Measurements from ENCODE around the gene FGF8.

Gene FGF8

DNA sequence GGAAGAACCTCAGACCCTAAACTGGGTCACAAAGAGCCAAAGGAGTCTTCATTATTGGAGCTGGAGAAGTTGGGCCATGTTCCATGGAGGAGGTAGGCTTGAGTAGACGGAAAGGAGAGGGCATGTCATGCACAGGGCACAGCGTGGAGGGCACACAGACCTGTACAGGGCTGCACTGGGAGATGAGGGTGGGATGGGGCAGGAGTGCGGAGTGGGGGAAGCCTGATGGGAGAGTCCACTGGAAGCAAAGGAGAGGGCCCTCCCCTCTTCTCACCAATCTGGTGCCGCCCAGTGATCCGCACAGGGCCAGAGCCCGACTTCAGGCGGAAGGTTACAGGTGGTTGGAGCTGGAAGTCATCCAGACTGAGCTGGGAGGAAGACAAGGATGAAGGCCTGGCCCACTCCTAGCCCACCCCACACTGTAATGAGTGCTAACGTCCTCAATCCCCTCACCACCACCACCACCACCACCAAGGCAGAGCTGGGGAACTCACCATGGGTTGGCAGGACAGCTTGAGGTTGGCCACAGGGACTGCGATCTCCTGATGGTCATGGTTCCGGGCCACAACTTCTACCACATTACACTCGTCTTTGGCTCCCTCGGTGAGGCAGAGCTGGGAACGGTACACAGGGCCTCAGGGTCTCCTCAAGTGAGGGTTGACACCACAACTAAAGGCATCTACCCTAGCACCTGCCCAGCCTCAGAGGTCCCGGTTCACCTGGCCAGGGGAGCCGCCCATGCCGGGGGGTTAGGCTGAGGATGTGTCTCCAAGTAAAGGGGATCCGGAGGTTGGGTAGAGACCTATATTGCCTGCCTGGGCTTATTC lies 6.3 kb upstream of the FGF8 start:
- DNase-seq (ENCODE audit: low read depth in 2 of 2), result no peak

DNA sequence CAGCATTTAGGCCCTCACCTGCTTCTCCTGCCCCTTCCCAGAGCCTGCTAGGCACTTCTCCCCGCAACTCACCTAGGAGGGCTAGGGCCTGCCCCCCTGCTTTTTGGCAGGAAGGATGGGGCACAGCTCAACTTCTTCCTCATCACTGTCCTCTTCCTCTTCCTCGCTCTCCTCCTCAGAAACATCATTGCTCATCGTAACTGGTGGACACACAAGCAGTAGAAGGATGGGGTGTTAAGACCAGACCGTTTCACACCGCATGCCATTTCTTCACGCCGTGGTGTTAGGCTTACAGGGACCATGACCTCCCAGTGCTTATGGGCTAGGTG lies 5.7 kb upstream of the FGF8 start:
- no peak for DNase-seq (ENCODE audit: low read depth in 2 of 2)

DNA sequence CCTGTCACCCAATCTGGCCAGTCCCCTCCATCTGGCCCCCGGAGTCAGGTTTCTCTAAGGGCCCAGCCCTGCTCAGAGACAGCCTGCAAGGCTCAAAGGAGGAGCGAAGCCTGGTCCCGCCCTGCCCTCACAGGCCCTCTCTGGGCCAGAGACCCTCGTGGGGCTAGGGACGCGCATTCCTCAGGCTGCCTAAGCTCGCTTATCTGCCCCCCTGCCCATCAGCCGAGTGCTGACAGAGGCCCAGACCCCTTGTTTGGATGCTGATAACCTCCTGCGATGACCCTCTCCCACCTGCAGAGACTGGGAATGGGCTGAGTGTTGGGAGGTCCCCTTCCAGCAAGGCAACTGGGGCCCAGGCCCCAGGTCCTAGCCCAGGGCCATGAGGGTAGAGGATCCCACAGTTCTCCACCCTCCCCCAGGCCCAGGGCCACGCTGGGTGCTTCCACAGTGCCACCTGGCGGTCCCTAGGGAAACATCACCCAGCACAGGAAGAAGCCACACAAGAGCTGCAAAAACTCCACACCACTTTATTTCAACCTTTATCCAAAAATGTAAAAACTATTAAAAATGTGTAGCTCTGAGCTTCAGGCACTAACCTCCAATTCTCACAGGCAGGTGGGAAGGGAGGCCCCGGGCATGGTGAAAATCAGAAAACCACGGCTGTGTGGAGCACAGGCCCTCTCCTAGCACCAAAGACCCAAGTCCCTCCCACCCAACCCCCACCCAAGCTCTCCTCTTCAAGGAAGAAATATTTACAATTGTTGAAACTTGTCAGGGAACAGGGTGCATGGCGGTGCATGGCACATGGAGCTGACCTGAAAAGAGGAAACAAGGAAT lies 5.1 kb upstream of the FGF8 start:
- peak; percentile 29 to 35 for DNase-seq (ENCODE audit: low read depth in 2 of 2)

DNA sequence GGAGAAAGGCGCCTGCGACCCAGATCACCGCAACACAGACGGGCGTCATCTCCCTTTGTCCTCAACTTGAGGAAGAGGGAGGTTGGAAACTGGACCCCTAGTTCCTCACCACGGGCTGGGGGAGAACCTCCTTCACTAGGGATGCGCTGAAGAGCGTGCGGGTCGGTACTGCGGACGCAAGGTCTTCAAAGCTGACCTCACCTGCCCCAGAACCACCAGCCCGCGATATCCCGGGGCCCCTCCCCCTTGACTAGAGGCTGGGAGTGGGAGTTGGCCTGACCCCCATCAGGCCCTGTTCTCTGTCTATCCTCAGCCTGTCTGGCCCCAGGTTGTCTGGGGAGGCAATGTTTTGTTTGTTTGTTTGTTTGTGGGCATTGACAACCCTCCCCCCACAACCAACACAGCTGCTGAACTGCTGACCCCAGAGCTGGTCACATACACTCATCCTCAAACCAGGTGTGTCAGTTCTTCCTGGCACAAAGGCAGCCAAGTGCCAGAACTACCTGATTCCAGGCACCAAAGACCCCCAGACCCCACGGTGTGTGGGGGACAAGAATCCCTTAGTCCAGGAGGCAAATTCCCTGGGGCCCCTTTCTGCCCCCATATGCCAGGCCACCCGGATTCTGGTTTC lies 4.4 kb upstream of the FGF8 start:
- DNase-seq (ENCODE audit: low read depth in 2 of 2), result no peak

DNA sequence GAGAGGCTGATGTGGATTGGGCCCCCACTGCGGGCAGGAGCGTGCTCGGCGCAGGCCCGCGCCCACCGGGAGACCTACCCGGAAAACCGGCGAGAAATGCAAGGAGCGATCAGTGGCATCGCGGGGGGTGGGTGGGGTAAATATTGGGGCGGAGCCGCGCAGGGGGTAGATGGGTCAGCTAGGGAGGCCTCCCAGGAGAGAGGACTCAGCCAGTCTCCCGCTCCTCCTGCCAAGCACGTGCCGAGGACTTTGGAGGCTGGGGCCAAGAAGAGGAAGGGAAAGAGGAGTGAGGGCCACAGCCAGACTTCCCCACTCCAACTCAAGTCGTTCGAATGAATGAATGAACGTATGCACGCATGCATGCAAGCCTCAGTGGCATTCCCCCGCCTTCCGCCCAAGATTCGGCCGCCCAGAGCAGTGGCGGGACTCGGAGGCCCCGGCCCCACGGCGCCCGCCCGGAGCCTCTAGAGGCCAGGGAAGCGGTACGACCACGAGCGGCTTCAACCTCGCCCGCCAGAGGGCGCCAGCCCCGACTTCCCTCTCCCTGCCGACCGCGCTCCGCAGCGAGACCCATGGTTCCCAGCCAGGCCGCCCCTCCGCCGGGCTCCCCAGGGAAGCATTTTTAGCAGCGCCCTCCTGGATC lies 3.8 kb upstream of the FGF8 start:
- DNase-seq (ENCODE audit: low read depth in 2 of 2), result peak; percentile 58 to 66

DNA sequence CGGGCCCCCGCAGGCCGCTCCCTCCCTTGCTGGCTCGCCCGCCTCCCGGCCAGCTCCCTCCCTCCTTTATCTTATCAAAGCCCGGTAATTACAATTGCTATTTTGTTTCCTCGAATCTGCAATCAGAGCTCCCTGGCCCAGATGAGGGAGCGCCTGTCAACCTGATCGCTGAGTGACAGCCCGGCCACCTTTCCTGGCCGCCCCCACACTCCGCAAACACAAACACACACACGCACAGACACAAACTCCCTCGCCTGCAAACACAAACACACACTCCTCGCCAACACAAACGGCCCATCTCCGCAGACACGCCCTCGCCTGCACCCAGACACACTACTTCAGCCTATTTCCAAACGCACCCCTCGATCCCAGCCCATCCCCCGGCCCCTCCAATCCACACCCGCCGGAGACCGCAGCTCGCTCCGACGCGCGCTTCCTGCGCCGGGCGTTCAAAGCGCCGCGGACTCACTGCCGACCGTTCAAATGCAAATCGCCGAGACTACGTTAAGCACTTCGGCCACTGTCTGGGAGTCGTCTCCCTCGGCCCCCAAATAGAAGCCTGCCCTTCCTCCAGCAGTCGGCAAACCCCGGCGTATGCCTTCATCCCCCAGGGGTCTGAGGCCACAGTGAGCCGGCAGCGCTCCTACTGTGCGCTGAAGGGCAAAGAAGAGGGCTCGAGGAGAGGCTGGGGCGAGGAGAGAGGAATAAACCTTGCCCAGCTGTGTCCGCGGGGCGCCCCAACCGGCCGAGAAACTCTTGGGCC lies 3.0 kb upstream of the FGF8 start:
- no peak for DNase-seq (ENCODE audit: low read depth in 2 of 2)

DNA sequence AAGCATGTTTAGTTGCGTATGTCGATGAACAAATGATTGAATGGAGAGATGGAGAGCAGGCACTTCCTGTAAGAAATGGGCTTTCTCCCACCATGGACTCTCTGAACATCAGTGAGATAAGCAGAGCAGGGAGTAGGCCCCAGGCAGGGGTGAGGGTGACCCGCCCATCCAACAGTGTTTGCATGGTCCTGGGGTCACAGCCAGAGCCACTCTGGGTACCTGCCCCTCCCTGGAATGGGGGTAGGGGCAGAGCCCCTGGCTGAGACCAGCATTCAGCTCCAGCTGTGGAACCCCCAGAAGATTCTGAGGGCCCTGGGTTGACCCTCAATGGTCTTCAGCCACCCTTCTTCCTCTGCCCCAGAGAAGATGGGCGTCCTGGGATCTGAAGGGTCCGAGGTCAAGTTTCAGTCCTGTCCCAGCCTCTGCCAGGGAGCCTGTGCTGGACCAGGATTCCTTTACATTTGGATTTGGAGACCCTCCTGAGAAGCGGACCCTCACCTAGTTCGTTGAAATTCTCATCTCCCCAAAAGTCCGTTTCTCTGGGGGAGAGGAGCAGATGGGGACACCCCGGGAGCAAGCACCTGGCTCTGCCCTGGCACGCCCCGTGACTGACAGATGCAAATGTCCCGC lies 2.4 kb upstream of the FGF8 start:
- no peak for DNase-seq (ENCODE audit: low read depth in 2 of 2)

DNA sequence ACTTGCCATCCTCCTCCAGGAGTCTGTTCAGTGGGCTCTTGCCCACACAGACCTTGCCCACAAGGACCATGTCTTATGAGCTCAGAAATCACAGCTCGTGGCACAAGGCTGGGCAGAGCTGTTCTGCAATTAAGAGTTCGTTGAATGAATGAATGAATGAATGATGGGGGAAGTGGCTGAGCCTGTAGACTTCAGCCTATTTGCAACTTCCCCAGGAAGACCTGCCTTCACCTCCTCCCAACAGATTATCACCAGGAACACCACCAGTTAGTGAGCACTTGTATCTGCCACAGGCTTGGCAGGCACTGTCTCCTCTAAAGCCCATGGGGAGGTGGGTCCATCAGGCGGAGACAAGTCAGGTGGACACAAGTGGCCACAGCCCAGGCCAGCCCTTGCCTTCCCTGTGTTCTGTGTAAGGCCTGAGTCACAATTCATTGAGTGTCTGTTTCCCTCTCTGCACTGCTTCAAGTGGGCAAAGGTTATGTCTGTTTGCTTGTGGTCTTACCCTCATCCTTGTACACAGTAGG lies 1.8 kb upstream of the FGF8 start:
- DNase-seq (ENCODE audit: low read depth in 2 of 2), result no peak

DNA sequence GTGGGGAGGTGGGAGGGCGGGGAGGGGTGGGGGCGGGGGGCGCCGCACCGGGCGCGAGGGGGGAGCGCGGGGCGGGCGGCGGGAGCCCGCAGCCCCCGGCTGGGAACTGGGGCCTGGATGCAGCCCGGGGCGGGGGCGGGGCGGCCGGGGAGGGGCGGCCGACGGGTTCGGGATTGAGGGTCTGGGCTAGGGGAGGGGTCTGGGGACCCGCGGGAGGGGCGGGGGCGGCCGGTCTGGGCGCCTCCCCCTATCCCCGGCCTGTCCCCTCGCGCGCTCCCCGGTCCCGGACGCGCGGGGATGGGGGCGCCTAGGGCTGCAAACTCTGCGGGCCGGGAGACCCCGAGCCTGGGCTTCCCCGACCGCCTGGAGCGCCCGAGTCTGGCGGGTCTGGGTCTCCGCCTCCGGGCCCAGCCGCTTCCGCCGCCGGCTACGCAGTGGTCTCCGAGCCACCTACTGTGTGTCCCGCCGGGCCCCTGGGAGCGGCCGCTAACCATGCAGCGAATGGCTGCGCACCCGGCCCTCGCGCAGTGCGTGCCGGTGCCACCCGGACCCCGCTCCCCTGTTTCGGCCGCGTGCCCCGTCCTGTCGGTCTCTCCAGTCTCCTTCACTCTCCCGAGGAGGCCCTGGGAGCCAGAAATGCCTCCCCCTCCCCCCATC lies 375 bp upstream of the FGF8 start:
- no peak for DNase-seq (ENCODE audit: low read depth in 2 of 2)

DNA sequence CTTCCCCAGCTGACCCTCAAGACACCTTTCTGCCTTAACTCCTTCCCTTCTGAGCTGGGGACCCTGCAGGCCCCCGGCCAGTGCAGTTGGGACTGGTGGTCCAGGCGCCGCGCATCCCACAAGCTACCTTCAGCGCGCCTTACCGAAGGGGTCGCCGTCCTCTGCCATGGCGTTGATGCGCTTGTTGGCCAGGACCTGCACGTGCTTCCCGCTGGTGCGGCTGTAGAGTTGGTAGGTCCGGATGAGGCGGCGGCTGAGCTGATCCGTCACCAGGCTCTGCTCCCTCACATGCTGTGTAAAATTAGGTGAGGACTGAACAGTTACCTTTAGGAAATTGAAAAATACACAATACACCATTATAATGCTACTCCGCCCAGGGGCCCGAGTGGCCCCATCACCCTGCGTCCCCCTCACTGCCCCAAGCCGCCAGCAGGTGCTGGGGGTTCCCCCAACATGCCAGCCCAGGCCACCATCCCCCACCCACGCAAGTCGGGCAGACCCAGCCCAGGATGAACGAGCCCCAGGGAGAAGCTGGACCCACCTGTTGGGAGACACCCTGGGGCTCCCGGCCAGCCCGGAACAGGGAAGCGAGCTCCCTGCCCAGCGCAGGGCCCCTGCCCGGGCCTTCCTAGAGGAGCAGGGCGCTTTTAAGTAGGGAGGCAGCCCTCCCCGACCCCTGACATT lies 1.2 kb downstream of the FGF8 start:
- DNase-seq (ENCODE audit: low read depth in 2 of 2), result no peak

DNA sequence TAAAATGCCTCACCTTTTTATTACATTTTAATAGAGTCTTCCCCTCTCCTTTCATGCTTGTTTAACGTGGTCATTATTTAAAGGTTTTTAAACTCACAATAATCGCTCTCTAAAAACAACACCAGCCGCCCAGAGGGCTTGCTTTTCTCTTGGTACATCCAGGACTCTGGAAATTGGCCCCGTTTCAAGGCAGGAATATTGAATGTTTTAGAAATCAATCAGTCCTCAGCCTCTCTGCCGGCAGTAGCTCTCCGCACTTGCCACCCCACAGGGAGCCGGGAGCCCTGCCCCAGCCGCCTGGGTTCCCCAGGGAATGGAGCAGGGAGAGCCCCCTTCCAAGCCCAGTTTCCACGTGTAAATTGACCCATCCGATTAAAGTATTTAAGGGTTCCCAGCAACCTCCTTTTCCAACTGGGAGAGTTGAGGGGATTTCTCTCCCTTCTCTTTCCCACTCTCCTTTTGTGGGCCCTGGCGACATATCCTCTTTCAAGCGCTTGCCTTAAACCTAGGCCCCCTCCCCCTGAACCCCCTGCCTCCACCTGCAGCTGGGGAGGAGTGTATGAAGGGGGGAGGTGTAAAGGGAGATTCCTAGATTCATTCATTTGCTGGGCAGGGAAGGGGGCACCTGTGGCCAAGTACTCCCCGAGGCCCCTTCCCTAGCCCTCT lies 1.9 kb downstream of the FGF8 start:
- DNase-seq (ENCODE audit: low read depth in 2 of 2), result no peak

DNA sequence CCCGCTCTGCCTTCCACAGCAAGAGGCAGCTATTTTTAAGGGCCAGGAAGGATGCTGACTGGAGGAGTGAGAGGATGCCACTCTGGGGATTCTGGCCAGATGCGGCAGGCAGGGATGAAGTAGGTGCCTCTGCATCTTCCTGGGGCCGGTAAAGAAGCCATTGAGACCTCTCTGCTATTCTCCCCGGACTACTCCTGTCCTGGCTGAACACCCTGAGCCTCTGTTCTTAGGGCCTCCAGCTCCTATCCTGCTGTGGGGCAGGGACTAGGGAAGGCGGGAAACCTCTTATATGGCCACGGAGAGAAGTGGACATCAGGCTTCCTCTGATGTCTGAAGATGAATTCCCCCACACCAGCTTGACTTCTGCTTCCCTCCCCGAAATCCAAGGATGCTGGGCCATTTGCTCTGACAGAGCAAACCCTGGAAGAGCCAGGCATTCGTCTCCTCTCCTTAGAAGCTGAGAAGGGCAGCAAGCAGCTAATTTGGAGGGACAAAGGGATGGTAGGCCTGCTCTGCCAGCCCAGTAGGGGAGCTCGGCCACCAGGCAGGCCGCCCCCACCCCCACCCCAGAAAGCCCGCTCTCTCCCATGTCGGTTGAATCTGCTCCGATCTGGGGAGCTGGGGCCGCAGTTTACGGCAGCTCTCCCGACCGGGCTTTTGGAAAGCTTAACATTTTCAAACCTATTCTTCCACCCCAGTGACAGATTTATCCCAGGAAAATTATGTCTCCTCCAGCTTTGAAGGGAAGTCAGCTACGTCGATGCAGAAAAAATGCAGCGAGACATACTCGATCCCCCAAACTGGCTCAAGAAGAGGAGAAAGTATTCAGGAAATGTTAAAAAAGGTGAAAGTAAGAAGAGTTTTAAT lies 2.8 kb downstream of the FGF8 start:
- DNase-seq (ENCODE audit: low read depth in 2 of 2), result no peak

DNA sequence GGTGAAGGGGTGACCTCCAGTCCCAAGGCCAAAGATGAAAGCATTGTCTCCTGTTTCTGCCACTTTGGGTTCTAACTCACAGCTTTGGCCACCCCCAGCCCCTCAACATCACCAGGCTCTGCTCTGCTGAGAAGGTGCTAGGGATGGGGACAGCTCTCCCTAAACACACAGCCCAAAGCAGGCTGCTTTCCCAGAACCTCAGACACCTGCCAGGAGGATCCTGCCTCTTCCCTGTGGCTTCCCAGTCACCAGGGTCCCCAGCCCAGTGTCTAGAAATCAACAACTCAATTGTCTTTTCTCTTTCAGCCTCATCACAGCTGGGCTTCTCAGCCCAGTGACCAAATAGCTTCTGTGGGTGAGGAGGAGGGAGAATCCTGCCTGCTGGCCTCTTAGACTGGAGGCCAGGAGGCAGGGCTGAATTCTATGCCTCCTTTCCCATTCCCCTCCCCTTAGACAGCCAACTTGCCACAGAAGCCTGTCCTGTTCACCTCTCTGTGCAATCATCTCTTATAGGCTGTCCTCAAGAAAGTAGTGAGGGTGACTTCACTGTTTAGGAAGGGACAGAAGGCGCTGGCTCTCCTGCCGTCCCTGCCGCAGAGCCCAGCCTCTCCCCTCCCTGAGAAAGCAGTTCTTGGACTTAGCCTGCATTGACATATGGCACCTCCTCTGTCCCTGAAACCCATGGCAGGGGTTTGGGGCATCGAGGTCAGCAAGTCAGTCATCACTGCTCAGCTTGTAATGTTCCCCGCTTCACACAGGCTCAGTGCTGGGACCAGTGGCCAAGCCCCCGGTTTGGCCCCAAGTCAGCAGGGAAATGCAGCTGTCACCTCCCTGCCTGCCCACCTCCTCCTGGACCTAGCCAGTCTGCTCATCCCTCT lies 3.7 kb downstream of the FGF8 start:
- no peak for DNase-seq (ENCODE audit: low read depth in 2 of 2)

DNA sequence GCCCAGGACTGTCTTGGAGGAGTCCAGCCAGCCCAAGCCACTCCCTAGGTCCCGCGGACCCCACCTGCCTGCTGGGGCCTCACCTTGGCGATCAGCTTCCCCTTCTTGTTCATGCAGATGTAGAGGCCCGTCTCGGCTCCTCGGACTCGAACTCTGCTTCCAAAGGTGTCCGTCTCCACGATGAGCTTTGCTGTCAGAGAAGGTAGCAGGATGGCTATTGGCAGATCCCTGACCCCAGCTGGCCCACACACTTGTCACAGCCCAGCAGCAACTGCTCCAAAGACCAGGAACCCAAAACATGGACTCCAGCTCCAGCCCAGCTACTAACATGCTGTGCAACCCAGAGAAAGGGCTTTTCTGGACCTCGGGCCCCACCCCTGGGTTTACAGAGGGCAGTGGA lies 4.5 kb downstream of the FGF8 start:
- no peak for DNase-seq (ENCODE audit: low read depth in 2 of 2)

DNA sequence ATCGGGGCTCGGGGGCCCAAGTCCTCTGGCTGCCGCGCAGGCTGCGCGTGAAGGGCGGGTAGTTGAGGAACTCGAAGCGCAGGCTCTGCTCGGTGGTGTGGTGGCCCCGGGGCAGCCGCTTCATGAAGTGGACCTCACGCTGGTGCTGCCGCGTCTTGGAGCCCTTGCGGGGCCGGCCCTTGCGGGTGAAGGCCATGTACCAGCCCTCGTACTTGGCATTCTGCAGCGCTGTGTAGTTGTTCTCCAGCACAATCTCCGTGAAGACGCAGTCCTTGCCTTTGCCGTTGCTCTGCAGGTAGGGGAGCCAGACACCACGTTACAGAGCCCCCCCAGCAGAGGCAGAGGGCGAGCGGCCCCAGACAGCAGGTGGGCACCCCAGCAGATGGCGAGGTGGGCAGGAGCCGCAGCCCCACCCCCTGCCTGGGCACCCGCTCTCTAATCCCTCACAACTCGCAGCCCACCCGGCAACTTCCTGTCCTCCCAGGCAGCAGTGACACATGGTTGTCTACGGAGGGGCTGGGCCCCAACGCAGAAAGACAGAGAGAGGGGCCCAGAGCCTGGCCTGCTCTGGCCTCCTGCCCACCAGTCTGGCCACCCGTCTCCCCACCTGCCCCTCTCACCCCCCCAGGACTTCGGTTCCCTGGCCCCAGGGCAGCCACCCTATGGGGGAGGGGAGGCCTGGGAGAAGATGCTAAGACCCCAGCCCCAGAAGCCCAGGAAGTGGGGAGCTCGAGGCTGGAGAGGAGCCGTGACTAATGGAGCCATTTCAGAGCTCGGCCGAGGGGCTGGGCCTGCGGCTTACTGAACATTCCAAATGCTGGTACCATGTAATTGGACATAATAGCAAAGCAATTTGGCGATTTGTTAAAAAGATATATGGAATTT lies 5.3 kb downstream of the FGF8 start:
- DNase-seq (ENCODE audit: low read depth in 2 of 2), result no peak

DNA sequence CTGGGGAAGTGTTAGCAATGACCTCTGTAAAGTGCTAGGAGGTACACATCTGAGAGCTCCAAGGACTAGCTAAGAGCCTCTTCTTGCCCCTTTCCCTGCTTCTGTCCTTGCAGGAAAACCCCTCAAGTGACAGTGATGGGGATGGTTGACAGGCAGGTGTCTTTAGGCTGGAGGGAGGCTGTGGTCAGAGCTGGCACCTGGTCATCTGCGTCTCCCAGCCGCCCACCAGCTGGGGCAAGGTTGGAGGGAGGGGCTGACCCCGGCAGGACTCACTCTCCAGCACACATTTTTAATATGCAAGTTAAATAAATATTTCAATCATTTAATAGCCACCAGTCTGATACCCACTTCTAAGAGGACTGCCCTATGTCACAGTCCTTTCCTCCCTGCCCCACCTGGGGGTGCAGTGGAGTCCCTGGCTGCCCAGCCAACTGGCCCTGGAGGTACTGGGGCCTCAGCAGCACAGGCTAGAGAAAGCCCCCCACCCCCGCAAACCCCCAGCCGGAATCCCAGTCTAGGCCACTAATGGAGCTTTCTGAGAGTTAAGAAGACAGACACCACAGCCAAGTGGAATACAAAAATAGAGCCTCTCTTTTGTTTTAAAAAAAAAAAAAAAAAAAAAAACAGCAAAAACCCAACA lies 6.3 kb downstream of the FGF8 start:
- no peak for DNase-seq (ENCODE audit: low read depth in 2 of 2)

All from activated CD8-positive, alpha-beta memory T cell treated with anti-CD3 and anti-CD28 coated beads for 4 hours (primary cell).